ENCODE results near the gene AUP1. TPM values are rescaled to one million over a fixed set of nuclear protein-coding genes. Genes with fewer than 3 reads are reported as not detected.
"Not testable (repeated sequence)": the region's sequence is repeated elsewhere in the genome, so short reads cannot be mapped to it uniquely, and the experiment has no call there.

Gene AUP1
- total and polyA plus RNA-seq, 2 experiments from 2014 or later: 121 to 195 TPM

- Histone ChIP-seq H3K4me3 (no peak overlapping the region), H3K9me3 (ENCODE audit: low read depth) (no peaks in the 10 kb centered on the region), H3K4me1 (ENCODE audit: insufficient read depth) (no peaks in the 10 kb centered on the region), H3K79me2 (peaks cover 7% of the 10 kb centered on the region), H4K20me1 (ENCODE audit: insufficient read depth, poor library complexity, severe bottlenecking) (no peaks in the 10 kb centered on the region), H3K9me2 (replicated peaks; ENCODE audit: insufficient read depth) (no peaks in the 10 kb centered on the region), H3K36me3 (replicated peaks; ENCODE audit: insufficient read depth, low read depth) (no peaks in the 10 kb centered on the region), H3K27me3 (no peaks in the 10 kb centered on the region), H2AFZ (no peak overlapping the region), H3K27ac (no peak overlapping the region), H3K4me2 (no peak overlapping the region)
- WGBS (ENCODE audit: low lambda C conversion rate, missing lambda C conversion rate): 97% methylated on average over 7 of the region's 9 CpGs
- TF ChIP-seq EZH2 (IDR thresholded peaks at IDR 0.05; ENCODE audit: borderline replicate concordance): no peak
- no peak for TF ChIP-seq EZH2phosphoT487 (IDR thresholded peaks at IDR 0.05; ENCODE audit: low read depth, severe bottlenecking, unreplicated experiment)
- no peak for TF ChIP-seq CTCF (IDR thresholded peaks at IDR 0.05; ENCODE audit: poor library complexity)
- DNase-seq (ENCODE audit: low spot score): no peak
Observed at GRCh38 chr2:74489906-74490305, 39.6 kb downstream of the AUP1 start.

- Histone ChIP-seq H3K79me2 (peaks cover 16% of the 10 kb centered on the region), H3K27ac (peak overlapping the region; percentile 37), H3K27me3 (no peaks in the 10 kb centered on the region), H3K9me2 (replicated peaks; ENCODE audit: insufficient read depth) (no peaks in the 10 kb centered on the region), H3K4me1 (ENCODE audit: insufficient read depth) (no peaks in the 10 kb centered on the region), H3K4me2 (peak overlapping the region; percentile 37), H2AFZ (no peak overlapping the region), H4K20me1 (ENCODE audit: insufficient read depth, poor library complexity, severe bottlenecking) (no peaks in the 10 kb centered on the region), H3K9me3 (ENCODE audit: low read depth) (no peaks in the 10 kb centered on the region), H3K36me3 (replicated peaks; ENCODE audit: insufficient read depth, low read depth) (no peaks in the 10 kb centered on the region), H3K4me3 (no peak overlapping the region)
- TF ChIP-seq EZH2phosphoT487 (IDR thresholded peaks at IDR 0.05; ENCODE audit: low read depth, severe bottlenecking, unreplicated experiment) (no peak), EZH2 (IDR thresholded peaks at IDR 0.05; ENCODE audit: borderline replicate concordance) (no peak)
- no peak for DNase-seq (ENCODE audit: low spot score)
- WGBS (ENCODE audit: low lambda C conversion rate, missing lambda C conversion rate): 83% methylated on average over 9 of the region's 9 CpGs
Observed at GRCh38 chr2:74488643-74489481, 40.6 kb downstream of the AUP1 start.

- no peak overlapping the region for H3K4me2 ChIP-seq
- no peaks in the 10 kb centered on the region for H4K20me1 ChIP-seq (ENCODE audit: insufficient read depth, poor library complexity, severe bottlenecking)
- no peak for DNase-seq (ENCODE audit: low spot score)
- no peak overlapping the region for H2AFZ ChIP-seq
- H3K27ac ChIP-seq: no peak overlapping the region
- H3K27me3 ChIP-seq: no peaks in the 10 kb centered on the region
- H3K36me3 ChIP-seq (replicated peaks; ENCODE audit: insufficient read depth, low read depth): no peaks in the 10 kb centered on the region
- no peak overlapping the region for H3K4me3 ChIP-seq
- TF ChIP-seq CTCF (IDR thresholded peaks at IDR 0.05; ENCODE audit: poor library complexity) (no peak), EZH2phosphoT487 (IDR thresholded peaks at IDR 0.05; ENCODE audit: low read depth, severe bottlenecking, unreplicated experiment) (no peak), EZH2 (IDR thresholded peaks at IDR 0.05; ENCODE audit: borderline replicate concordance) (no peak)
- H3K9me3 ChIP-seq (ENCODE audit: low read depth): no peaks in the 10 kb centered on the region
- peaks cover 12% of the 10 kb centered on the region for H3K4me1 ChIP-seq (ENCODE audit: insufficient read depth)
- 96% methylated on average over 2 of the region's 2 CpGs for WGBS (ENCODE audit: low lambda C conversion rate, missing lambda C conversion rate)
- H3K79me2 ChIP-seq: peaks cover 33% of the 10 kb centered on the region
- H3K9me2 ChIP-seq (replicated peaks; ENCODE audit: insufficient read depth): no peaks in the 10 kb centered on the region
Observed at GRCh38 chr2:74486141-74486540, 43.4 kb downstream of the AUP1 start.

GRCh38 chr2:74483675-74484164, 45.8 kb downstream of the AUP1 start:
- H3K36me3 ChIP-seq (replicated peaks; ENCODE audit: insufficient read depth, low read depth); H3K27me3 ChIP-seq; H3K9me3 ChIP-seq (ENCODE audit: low read depth); DNase-seq (ENCODE audit: low spot score); H3K9me2 ChIP-seq (replicated peaks; ENCODE audit: insufficient read depth); H4K20me1 ChIP-seq (ENCODE audit: insufficient read depth, poor library complexity, severe bottlenecking): not testable (repeated sequence)
- Histone ChIP-seq H3K27ac (peak overlapping the region; percentile 86), H3K4me1 (ENCODE audit: insufficient read depth) (peaks cover 18% of the 10 kb centered on the region), H3K79me2 (peaks cover 51% of the 10 kb centered on the region), H2AFZ (peak overlapping the region; percentile 72), H3K4me3 (peak overlapping the region; percentile 24), H3K4me2 (peak overlapping the region; percentile 80)
- WGBS (ENCODE audit: low lambda C conversion rate, missing lambda C conversion rate): 89% methylated on average over 19 of the region's 19 CpGs

Data from hepatocyte (in vitro differentiated cells).